Nephron progenitor cell (in vitro differentiated cells): ENCODE measurements around the gene PRKCE.

Source experiments
- DNase-seq: peaks from one replicate; pipeline ENCODE4 v3.0.0; 2021
- H3K27ac Mint-ChIP-seq: 2 replicates; pipeline ENCODE4 v1.8.0; 2021; ENCODE audit warnings: mild to moderate bottlenecking, moderate library complexity, mixed read lengths
- H3K27me3 Mint-ChIP-seq: 2 replicates; pipeline ENCODE4 v1.8.0; 2021; ENCODE audit warnings: mild to moderate bottlenecking, low read depth, mixed read lengths; ENCODE audit not compliant: poor library complexity
- H3K36me3 Mint-ChIP-seq: 2 replicates; pipeline ENCODE4 v1.8.0; 2021; ENCODE audit warnings: low read depth, mixed read lengths
- H3K4me1 Mint-ChIP-seq: 2 replicates; pipeline ENCODE4 v1.8.0; 2021; ENCODE audit warnings: mixed read lengths
- H3K4me3 Mint-ChIP-seq: 2 replicates; pipeline ENCODE4 v1.8.0; 2021; ENCODE audit warnings: mild to moderate bottlenecking, moderate library complexity, mixed read lengths
- H3K9me3 Mint-ChIP-seq: 2 replicates; pipeline ENCODE4 v1.8.0; 2021; ENCODE audit warnings: mild to moderate bottlenecking, moderate library complexity, mixed read lengths
- TF ChIP-seq, protein P1 (sequence below): fragments of 200-600 bp; sonication (generic); IDR thresholded peaks from 2 replicates; pipeline ENCODE4 v1.5.0; 2021; ENCODE audit warnings: antibody characterized with exemption

PRKCE gene

DNA sequence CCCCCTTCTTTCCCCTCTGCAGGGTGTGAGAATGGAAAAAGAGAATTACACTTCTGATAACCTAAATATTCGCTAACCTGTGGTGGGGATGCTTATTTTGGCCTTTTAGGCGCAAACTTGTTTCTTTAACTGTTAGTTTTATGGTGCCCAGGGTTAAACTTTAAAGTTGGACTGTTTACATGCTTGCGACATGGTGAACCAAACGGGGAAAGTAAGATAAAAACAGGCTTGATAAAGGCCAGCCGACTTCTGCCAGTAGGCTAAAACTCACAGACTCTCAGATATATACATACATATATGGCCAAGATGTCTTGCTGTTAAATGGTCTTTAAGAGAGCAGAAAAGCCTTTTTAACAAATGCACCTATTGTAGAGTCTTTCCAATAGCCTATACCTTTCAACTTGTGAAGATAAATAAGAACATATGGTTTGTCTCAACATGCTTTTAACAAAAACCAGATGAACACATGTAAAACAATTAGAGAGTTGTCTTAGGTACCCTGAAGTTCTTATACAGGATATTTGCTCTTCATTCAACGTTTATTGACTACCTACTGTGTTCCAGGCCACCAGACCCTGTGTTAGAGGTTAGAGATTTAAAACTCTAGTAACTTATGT lies 29.0 kb downstream of the PRKCE start:
- H3K4me1 Mint-ChIP-seq: peaks cover 14% of the 10 kb centered on the region
- H3K9me3 Mint-ChIP-seq: no peaks in the 10 kb centered on the region
- TF ChIP-seq, protein P1, sequence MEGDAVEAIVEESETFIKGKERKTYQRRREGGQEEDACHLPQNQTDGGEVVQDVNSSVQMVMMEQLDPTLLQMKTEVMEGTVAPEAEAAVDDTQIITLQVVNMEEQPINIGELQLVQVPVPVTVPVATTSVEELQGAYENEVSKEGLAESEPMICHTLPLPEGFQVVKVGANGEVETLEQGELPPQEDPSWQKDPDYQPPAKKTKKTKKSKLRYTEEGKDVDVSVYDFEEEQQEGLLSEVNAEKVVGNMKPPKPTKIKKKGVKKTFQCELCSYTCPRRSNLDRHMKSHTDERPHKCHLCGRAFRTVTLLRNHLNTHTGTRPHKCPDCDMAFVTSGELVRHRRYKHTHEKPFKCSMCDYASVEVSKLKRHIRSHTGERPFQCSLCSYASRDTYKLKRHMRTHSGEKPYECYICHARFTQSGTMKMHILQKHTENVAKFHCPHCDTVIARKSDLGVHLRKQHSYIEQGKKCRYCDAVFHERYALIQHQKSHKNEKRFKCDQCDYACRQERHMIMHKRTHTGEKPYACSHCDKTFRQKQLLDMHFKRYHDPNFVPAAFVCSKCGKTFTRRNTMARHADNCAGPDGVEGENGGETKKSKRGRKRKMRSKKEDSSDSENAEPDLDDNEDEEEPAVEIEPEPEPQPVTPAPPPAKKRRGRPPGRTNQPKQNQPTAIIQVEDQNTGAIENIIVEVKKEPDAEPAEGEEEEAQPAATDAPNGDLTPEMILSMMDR: no peak

DNA sequence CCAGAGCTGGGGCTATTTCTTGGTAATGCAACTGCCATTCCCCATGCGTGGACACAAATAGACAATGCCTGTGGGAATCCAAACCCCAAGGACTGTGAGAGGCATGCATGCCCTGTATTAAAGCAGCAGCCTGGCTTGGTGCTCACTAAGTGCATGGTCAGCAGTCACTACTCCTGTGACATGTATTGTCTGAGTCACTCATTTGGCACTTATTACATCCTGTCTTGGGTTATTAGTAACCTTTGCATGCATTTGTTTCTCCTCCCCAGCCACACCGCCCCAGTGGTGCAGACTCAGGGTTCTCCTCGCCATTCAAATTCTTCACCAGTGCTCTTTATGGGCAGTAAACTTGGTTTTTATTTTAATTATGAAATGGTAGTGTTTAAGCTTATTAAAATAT lies 30.2 kb downstream of the PRKCE start:
- TF ChIP-seq, protein P1: no peak
- Mint-ChIP-seq H3K4me1 (peaks cover 2% of the 10 kb centered on the region), H3K36me3 (no peaks in the 10 kb centered on the region), H3K9me3 (no peaks in the 10 kb centered on the region), H3K27me3 (peaks cover 11% of the 10 kb centered on the region), H3K27ac (no peak overlapping the region), H3K4me3 (no peak overlapping the region)
- DNase-seq: no peak

More for the DNA sequence above, 29.0 kb downstream of the PRKCE start:
- Mint-ChIP-seq H3K36me3 (no peaks in the 10 kb centered on the region), H3K27me3 (peaks cover 11% of the 10 kb centered on the region), H3K27ac (no peak overlapping the region), H3K4me3 (no peak overlapping the region)
- DNase-seq: no peak

DNA sequence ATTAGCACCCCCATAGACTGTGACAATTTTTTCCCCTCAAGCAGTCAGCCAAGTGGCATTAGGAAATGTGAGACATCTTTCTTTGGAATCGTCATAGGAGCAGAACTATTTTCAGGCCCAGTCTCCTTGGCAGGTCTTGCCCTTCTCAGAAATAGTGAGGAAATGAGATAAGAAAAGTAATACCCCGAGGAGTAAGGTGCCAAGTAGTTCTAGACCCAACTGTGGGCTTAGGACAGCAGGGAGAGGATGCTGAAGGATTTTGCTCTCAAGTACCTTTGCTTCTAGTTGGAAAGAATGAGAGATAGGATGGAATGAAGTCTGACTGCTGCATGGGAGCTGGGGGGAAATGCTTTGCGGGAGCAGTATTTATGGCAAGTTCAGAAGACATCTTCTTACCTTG lies 31.8 kb downstream of the PRKCE start:
- no peak for DNase-seq
- Mint-ChIP-seq H3K36me3 (no peaks in the 10 kb centered on the region), H3K9me3 (no peaks in the 10 kb centered on the region), H3K27ac (no peak overlapping the region), H3K27me3 (peaks cover 11% of the 10 kb centered on the region), H3K4me1 (no peaks in the 10 kb centered on the region), H3K4me3 (no peak overlapping the region)
- TF ChIP-seq, protein P1: no peak

DNA sequence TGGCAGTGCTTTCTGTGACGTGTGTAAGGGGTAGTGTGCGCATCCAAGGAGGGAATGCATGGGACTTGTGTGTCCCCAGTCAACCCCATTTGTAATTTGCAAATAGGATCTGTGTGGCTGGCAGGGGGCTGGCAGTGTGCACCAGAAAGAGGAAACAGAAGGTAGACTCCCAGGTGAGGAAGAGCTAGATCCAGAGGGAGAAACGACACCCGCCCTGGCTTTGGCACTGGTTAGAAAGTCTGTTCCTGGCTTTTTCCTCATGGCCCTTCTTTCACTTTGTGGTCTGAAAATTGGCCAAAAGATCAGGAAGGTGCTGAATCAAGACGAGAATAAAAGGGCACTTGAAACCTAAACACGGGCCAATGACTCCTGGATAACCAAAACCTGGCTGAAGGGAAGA lies 33.3 kb downstream of the PRKCE start:
- Mint-ChIP-seq H3K36me3 (no peaks in the 10 kb centered on the region), H3K27me3 (peaks cover 11% of the 10 kb centered on the region), H3K4me1 (peaks cover 5% of the 10 kb centered on the region), H3K9me3 (no peaks in the 10 kb centered on the region), H3K4me3 (no peak overlapping the region), H3K27ac (no peak overlapping the region)
- no peak for DNase-seq
- TF ChIP-seq, protein P1: no peak

DNA sequence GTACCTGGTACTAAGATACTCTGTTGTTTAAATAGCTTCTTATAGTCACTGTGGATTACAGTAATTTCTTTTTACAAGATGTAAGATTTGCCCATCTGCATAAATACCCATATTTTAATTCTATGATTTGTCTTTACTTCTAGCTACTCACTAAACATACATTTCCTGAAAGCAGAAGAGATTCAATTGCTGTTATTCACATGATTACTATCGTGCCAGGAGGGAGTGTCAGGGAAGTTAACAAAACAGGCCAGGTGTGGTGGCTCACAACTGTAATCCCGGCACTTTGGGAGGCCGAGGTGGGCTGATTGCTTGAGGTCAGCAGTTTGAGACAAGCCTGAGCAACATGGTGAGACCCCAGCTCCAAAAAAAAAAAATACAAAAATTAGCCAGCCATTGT lies 33.8 kb downstream of the PRKCE start:
- no peak overlapping the region for H3K4me3 Mint-ChIP-seq
- H3K4me1 Mint-ChIP-seq: peaks cover 10% of the 10 kb centered on the region
- DNase-seq: no peak
- peaks cover 11% of the 10 kb centered on the region for H3K27me3 Mint-ChIP-seq
- no peak overlapping the region for H3K27ac Mint-ChIP-seq
- TF ChIP-seq, protein P1: no peak
- H3K36me3 Mint-ChIP-seq: no peaks in the 10 kb centered on the region
- H3K9me3 Mint-ChIP-seq: no peaks in the 10 kb centered on the region

DNA sequence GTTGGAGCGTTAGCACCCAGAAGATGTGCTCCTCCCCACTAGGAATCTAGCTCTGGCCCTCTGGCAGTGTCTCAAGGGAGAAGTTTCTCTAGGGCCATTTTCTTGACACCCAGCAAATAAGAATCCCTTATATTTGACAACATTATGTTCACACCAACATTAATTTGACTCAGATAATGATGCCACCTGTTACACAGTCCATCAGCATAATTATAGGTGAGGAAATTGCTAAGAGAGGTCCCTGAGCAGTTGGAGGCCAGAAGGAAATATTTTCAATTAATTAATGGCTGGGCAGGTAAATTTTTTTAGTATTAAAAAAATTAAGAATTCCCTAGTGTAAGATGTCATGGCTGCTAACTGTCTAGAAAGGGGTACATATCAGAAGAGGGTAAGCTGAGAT lies 36.5 kb downstream of the PRKCE start:
- DNase-seq: no peak

More for the DNA sequence above, 36.5 kb downstream of the PRKCE start:
- TF ChIP-seq, protein P1: no peak
- H3K27me3 Mint-ChIP-seq: peaks cover 15% of the 10 kb centered on the region
- H3K27ac Mint-ChIP-seq: no peak overlapping the region
- no peaks in the 10 kb centered on the region for H3K36me3 Mint-ChIP-seq
- H3K4me1 Mint-ChIP-seq: peaks cover 31% of the 10 kb centered on the region
- no peak overlapping the region for H3K4me3 Mint-ChIP-seq
- H3K9me3 Mint-ChIP-seq: no peaks in the 10 kb centered on the region
